GM10847 (cell line): Measurements from ENCODE around the gene REC8.
A peak's percentile ranks its signal among the peaks of the same experiment; 100 is the strongest.

Experiments
- POLR2A ChIP-seq: IDR thresholded peaks from 2 replicates; pipeline ENCODE4 v1.6.1; 2011; ENCODE audit not compliant: insufficient read length; ENCODE audit errors: extremely low read depth

REC8 gene

GRCh38 chr14:24146978-24147760 lies 24.7 kb upstream of the REC8 start, which contains the start of gene RNF31:
RNF31 (plus strand) TSS chr14:24147498; CDS start chr14:24147699, 201 bp downstream.
- peak; percentile 47 for TF ChIP-seq POLR2A

- TF ChIP-seq POLR2A, result no peak
Observed at GRCh38 chr14:24147761-24148428, 24.0 kb upstream of the REC8 start.

- TF ChIP-seq POLR2A, result no peak
Observed at GRCh38 chr14:24149302-24149969, 22.4 kb upstream of the REC8 start.

- TF ChIP-seq POLR2A, result no peak
Observed at GRCh38 chr14:24150061-24150460, 21.8 kb upstream of the REC8 start.

GRCh38 chr14:24150567-24150966 lies 21.3 kb upstream of the REC8 start:
- TF ChIP-seq POLR2A, result no peak

- TF ChIP-seq POLR2A, result no peak
Observed at GRCh38 chr14:24150993-24151392, 20.9 kb upstream of the REC8 start.

- no peak for TF ChIP-seq POLR2A
Observed at GRCh38 chr14:24151404-24152080, 20.3 kb upstream of the REC8 start.

- TF ChIP-seq POLR2A, result no peak
Observed at GRCh38 chr14:24155100-24155499, 16.8 kb upstream of the REC8 start.

- no peak for TF ChIP-seq POLR2A
Observed at GRCh38 chr14:24156840-24157239, 15.0 kb upstream of the REC8 start.

- TF ChIP-seq POLR2A, result no peak
Observed at GRCh38 chr14:24157331-24157730, 14.5 kb upstream of the REC8 start.

- TF ChIP-seq POLR2A, result no peak
Observed at GRCh38 chr14:24159777-24160498, 11.9 kb upstream of the REC8 start.

GRCh38 chr14:24160499-24160849 lies 11.4 kb upstream of the REC8 start:
- no peak for TF ChIP-seq POLR2A

GRCh38 chr14:24160850-24161804 lies 10.8 kb upstream of the REC8 start, which contains the start of gene IRF9:
IRF9 (plus strand) TSS chr14:24161265; CDS start chr14:24162145, 880 bp downstream.
- TF ChIP-seq POLR2A, result peak; percentile 81

- TF ChIP-seq POLR2A, result no peak
Observed at GRCh38 chr14:24162093-24162492, 9.8 kb upstream of the REC8 start.
